Measurements from ENCODE around the gene HARBI1.

DNA sequence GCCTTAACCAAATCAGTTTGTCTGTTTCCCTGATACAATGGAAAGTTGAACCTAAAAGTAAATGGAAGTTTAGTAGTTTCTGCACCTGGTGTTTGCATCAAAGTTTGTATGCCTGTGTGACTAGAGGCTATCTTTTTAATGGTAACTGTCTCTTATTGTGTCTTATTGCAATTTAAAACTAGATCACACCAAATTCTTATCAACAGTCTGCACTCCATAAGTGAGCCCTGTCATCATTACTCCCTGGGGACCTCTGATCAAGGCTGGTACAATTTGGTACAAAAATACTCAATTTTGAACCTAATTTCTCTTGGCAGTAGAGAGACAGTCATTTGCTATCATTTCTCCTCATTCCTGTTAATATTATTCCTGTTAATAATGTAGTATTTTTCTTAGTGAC, 45.3 kb upstream of the HARBI1 start:
- TF ChIP-seq, protein P1, sequence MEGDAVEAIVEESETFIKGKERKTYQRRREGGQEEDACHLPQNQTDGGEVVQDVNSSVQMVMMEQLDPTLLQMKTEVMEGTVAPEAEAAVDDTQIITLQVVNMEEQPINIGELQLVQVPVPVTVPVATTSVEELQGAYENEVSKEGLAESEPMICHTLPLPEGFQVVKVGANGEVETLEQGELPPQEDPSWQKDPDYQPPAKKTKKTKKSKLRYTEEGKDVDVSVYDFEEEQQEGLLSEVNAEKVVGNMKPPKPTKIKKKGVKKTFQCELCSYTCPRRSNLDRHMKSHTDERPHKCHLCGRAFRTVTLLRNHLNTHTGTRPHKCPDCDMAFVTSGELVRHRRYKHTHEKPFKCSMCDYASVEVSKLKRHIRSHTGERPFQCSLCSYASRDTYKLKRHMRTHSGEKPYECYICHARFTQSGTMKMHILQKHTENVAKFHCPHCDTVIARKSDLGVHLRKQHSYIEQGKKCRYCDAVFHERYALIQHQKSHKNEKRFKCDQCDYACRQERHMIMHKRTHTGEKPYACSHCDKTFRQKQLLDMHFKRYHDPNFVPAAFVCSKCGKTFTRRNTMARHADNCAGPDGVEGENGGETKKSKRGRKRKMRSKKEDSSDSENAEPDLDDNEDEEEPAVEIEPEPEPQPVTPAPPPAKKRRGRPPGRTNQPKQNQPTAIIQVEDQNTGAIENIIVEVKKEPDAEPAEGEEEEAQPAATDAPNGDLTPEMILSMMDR (conservative IDR thresholded peaks at IDR 0.05; ENCODE audit: low read depth, low read length): no peak
- TF ChIP-seq, protein P2, sequence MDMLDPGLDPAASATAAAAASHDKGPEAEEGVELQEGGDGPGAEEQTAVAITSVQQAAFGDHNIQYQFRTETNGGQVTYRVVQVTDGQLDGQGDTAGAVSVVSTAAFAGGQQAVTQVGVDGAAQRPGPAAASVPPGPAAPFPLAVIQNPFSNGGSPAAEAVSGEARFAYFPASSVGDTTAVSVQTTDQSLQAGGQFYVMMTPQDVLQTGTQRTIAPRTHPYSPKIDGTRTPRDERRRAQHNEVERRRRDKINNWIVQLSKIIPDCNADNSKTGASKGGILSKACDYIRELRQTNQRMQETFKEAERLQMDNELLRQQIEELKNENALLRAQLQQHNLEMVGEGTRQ (IDR thresholded peaks at IDR 0.05; ENCODE audit: low read depth, low read length): no peak
- TF ChIP-seq SMC3 (IDR thresholded peaks at IDR 0.05; ENCODE audit: low read depth, low read length): no peak
- no peak for TF ChIP-seq CEBPB (IDR thresholded peaks at IDR 0.05; ENCODE audit: low read depth, low read length)
- no peak for TF ChIP-seq MXI1 (IDR thresholded peaks at IDR 0.05; ENCODE audit: borderline replicate concordance, low read depth, low read length)
- no peak for TF ChIP-seq POLR2A (IDR thresholded peaks at IDR 0.05; ENCODE audit: low read depth, low read length)
- no peak for TF ChIP-seq BHLHE40 (IDR thresholded peaks at IDR 0.05; ENCODE audit: low read depth, low read length)
- TF ChIP-seq, protein P3, sequence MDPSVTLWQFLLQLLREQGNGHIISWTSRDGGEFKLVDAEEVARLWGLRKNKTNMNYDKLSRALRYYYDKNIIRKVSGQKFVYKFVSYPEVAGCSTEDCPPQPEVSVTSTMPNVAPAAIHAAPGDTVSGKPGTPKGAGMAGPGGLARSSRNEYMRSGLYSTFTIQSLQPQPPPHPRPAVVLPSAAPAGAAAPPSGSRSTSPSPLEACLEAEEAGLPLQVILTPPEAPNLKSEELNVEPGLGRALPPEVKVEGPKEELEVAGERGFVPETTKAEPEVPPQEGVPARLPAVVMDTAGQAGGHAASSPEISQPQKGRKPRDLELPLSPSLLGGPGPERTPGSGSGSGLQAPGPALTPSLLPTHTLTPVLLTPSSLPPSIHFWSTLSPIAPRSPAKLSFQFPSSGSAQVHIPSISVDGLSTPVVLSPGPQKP (IDR thresholded peaks at IDR 0.05; ENCODE audit: borderline replicate concordance, low read depth, low read length): no peak
- no peak for TF ChIP-seq RAD21 (IDR thresholded peaks at IDR 0.05; ENCODE audit: low read length)
- TF ChIP-seq MAFK (IDR thresholded peaks at IDR 0.05; ENCODE audit: low read depth, low read length): no peak
- no peak for TF ChIP-seq NFE2L2 (IDR thresholded peaks at IDR 0.05; ENCODE audit: low read depth, low read length)
- no peak for TF ChIP-seq RCOR1 (IDR thresholded peaks at IDR 0.05; ENCODE audit: insufficient replicate concordance, low read length)
- no peak for TF ChIP-seq MAZ (IDR thresholded peaks at IDR 0.05; ENCODE audit: borderline replicate concordance, low read depth, low read length)

Data from IMR-90 (cell line).